HCT116 (cell line): ENCODE measurements around the gene NSRP1. TPM values are rescaled to one million over a fixed set of nuclear protein-coding genes. Genes with fewer than 3 reads are reported as not detected.
"Not testable (repeated sequence)": the region's sequence is repeated elsewhere in the genome, so short reads cannot be mapped to it uniquely, and the experiment has no call there.

Source experiments
- ATAC-seq: fragments of 200-7000 bp; cut with Tn5 transposase; 2 replicates; pipeline ENCODE4 v1.9.1; 2020; ENCODE audit warnings: mild to moderate bottlenecking, moderate library complexity
- BruUV-seq: library from RNA; stranded (reverse); fragments of 400-500 nt; replicated peaks from 2 replicates; lab custom pipeline; 2021; lab: Mats Ljungman, UMichigan
- CTCF ChIA-PET: fragments of 300-600 bp; sonication (Branson Sonifier 250); formaldehyde crosslinking; loops from one replicate; lab custom pipeline; 2021; ENCODE audit warnings: antibody characterized with exemption; lab: Charles Lee
- POLR2A ChIA-PET: fragments of 300-600, 350-600 bp; sonication (Branson Sonifier 250); formaldehyde crosslinking; loops from one replicate; lab custom pipeline; 2021; ENCODE audit warnings: antibody characterized with exemption; lab: Charles Lee
- RAD21 ChIA-PET, 2 experiments: fragments of 300-600 bp; sonication (Branson Sonifier 250); formaldehyde crosslinking; loops; one replicate each; lab custom pipeline; 2023; ENCODE audit warnings: low total read pairs in 2 of 2; ENCODE audit not compliant: uncharacterized antibody in 2 of 2, unreplicated experiment in 2 of 2, low non-redundant PET in 1 of 2; lab: Charles Lee
- DNase-seq: peaks from one replicate; pipeline ENCODE4 v3.0.0-alpha.2; 2010; ENCODE audit warnings: low read depth, low spot score
- H2AFZ ChIP-seq: fragments of 200-600 bp; shearing (Covaris generic), sonication (generic); 2 replicates; pipeline ENCODE4 v1.6.1; 2017; ENCODE audit warnings: low read depth, mixed run types, mixed read lengths, antibody characterized with exemption, low read length; ENCODE audit not compliant: poor library complexity, severe bottlenecking
- H3K27ac ChIP-seq: 2 replicates; pipeline ENCODE4 v1.5.1; 2012; ENCODE audit warnings: low read depth, low read length
- H3K27me3 ChIP-seq: fragments of 200-600 bp; sonication (generic); 2 replicates; pipeline ENCODE4 v1.6.1; 2016; ENCODE audit warnings: mixed run types, low read length, mixed read lengths; ENCODE audit not compliant: insufficient read depth
- H3K36me3 ChIP-seq, 2 experiments: fragments of 200-500 bp in 1 of 2; fragments of 200-600 bp in 1 of 2; sonication (Bioruptor generic) in 1 of 2; sonication (generic) in 1 of 2; 2 replicates each; pipeline versions ENCODE4 v1.5.1 to v1.6.1; 2014 to 2016; ENCODE audit warnings: low read length in 2 of 2, inconsistent platforms in 1 of 2, mixed read lengths in 1 of 2, mixed run types in 1 of 2; ENCODE audit not compliant: insufficient read depth in 2 of 2, control insufficient read depth in 1 of 2
- H3K4me1 ChIP-seq, 2 experiments: fragments of 200-600 bp in 1 of 2; sonication (generic) in 1 of 2; 2 replicates each; pipeline versions ENCODE4 v1.5.1 to v1.6.1; 2012 to 2017; ENCODE audit warnings: low read length in 2 of 2, inconsistent platforms in 1 of 2, mild to moderate bottlenecking in 1 of 2, mixed read lengths in 1 of 2, mixed run types in 1 of 2, moderate library complexity in 1 of 2; ENCODE audit not compliant: insufficient read depth in 2 of 2, control insufficient read depth in 1 of 2
- H3K4me2 ChIP-seq: fragments of 200-600 bp; sonication (generic); 2 replicates; pipeline ENCODE4 v1.6.1; 2017; ENCODE audit warnings: mixed run types, low read length, mixed read lengths
- H3K4me3 ChIP-seq, 2 experiments: fragments of 200-600 bp in 1 of 2; sonication (generic) in 1 of 2; replicated peaks in 1 of 2; 2 replicates each; pipeline ENCODE4 v1.5.1; 2011 to 2016; ENCODE audit warnings: low read length in 2 of 2, control low read depth in 1 of 2, low read depth in 1 of 2, mild to moderate bottlenecking in 1 of 2, mixed read lengths in 1 of 2, mixed run types in 1 of 2
- H3K79me2 ChIP-seq: fragments of 200-600 bp; sonication (generic); 2 replicates; pipeline ENCODE4 v1.6.1; 2017; ENCODE audit warnings: mild to moderate bottlenecking, mixed run types, low read length, moderate library complexity, mixed read lengths; ENCODE audit not compliant: insufficient read depth
- H3K9ac ChIP-seq: fragments of 200-600 bp; sonication (generic); 2 replicates; pipeline ENCODE4 v1.6.1; 2016; ENCODE audit warnings: low read length, mixed read lengths
- H3K9me2 ChIP-seq: fragments of 200-600 bp; sonication (generic), shearing (Covaris generic); 2 replicates; pipeline ENCODE4 v1.6.1; 2017; ENCODE audit warnings: mixed run types, mild to moderate bottlenecking, moderate library complexity; ENCODE audit not compliant: insufficient read depth
- H3K9me3 ChIP-seq, 2 experiments: fragments of 200-500 bp in 1 of 2; fragments of 200-600 bp in 1 of 2; sonication (Bioruptor generic) in 1 of 2; sonication (generic) in 1 of 2; 2 replicates each; pipeline ENCODE4 v1.6.1; 2014 to 2017; ENCODE audit warnings: low read length in 2 of 2, mixed read lengths in 2 of 2, inconsistent platforms in 1 of 2, low read depth in 1 of 2, mild to moderate bottlenecking in 1 of 2, mixed run types in 1 of 2, moderate library complexity in 1 of 2; ENCODE audit not compliant: control insufficient read depth in 1 of 2, insufficient read depth in 1 of 2
- H4K20me1 ChIP-seq: fragments of 200-600 bp; sonication (generic), shearing (Covaris generic); 2 replicates; pipeline ENCODE4 v1.6.1; 2017; ENCODE audit warnings: mixed run types, mild to moderate bottlenecking, moderate library complexity; ENCODE audit not compliant: insufficient read depth
- ATF3 ChIP-seq: IDR thresholded peaks from 2 replicates; pipeline ENCODE4 v1.6.1; 2012
- CBX3 ChIP-seq: IDR thresholded peaks from 2 replicates; pipeline ENCODE4 v1.6.1; 2012; ENCODE audit warnings: low read depth
- EGR1 ChIP-seq: IDR thresholded peaks from 2 replicates; pipeline ENCODE4 v1.6.1; 2012; ENCODE audit warnings: low read depth
- EZH2 ChIP-seq: fragments of 200-600 bp; sonication (generic); IDR thresholded peaks from 2 replicates; pipeline ENCODE4 v1.6.1; 2017; ENCODE audit warnings: antibody characterized with exemption, mixed run types
- FOSL1 ChIP-seq: IDR thresholded peaks from 2 replicates; pipeline ENCODE4 v1.6.1; 2012; ENCODE audit warnings: low read depth
- JUND ChIP-seq: IDR thresholded peaks from 2 replicates; pipeline ENCODE4 v1.6.1; 2012
- RAD21 ChIP-seq: IDR thresholded peaks from 2 replicates; pipeline ENCODE4 v1.6.1; 2012; ENCODE audit warnings: low read depth, mild to moderate bottlenecking
- SP1 ChIP-seq: IDR thresholded peaks from 2 replicates; pipeline ENCODE4 v1.6.1; 2012; ENCODE audit warnings: low read depth
- SRF ChIP-seq: IDR thresholded peaks from 2 replicates; pipeline ENCODE4 v1.6.1; 2012; ENCODE audit warnings: low read depth
- TCF7L2 ChIP-seq: IDR thresholded peaks from 2 replicates; pipeline ENCODE4 v1.7.0; 2011; ENCODE audit warnings: borderline replicate concordance, inconsistent platforms; ENCODE audit not compliant: insufficient read depth, insufficient read length; ENCODE audit errors: extremely low read depth
- YY1 ChIP-seq: IDR thresholded peaks from 2 replicates; pipeline ENCODE4 v1.6.1; 2011; ENCODE audit warnings: low read length, low read depth, moderate library complexity, mild to moderate bottlenecking; ENCODE audit not compliant: insufficient replicate concordance; ENCODE audit errors: extremely low read depth
- ZFX ChIP-seq: fragments of 450-650 bp; IDR thresholded peaks from 2 replicates; pipeline ENCODE4 v1.6.1; 2017
- intact Hi-C: fragments of 100-400 bp; cut with micrococcal nuclease; formaldehyde crosslinking; loops from 2 replicates; pipeline ENCODE4 v1.10.0; 2022
- total RNA-seq: library from RNA; stranded (reverse); gene quantifications from one replicate; pipeline ENCODE4 v1.2.1, GENCODE V29; 2021; ENCODE audit not compliant: unreplicated experiment
- TF ChIP-seq, protein P1 (sequence below): IDR thresholded peaks from 2 replicates; pipeline ENCODE4 v1.6.1; 2012

NSRP1 gene
- total RNA-seq, 1 experiment from 2014 or later, result 24.9 TPM

- intact Hi-C loops, result no loop called here
- Histone ChIP-seq H3K4me2 (no peak overlapping the region), H3K9me3 (no peaks in the 10 kb centered on the region), H3K36me3 (no peaks in the 10 kb centered on the region), H4K20me1 (no peaks in the 10 kb centered on the region), H2AFZ (no peak overlapping the region), H3K9me2 (no peaks in the 10 kb centered on the region), H3K27ac (no peak overlapping the region), H3K27me3 (no peaks in the 10 kb centered on the region), H3K4me1 (no peaks in the 10 kb centered on the region)
- RAD21 ChIA-PET, result no interaction called here
- DNase-seq, result no peak
- no peak for ATAC-seq
- CTCF ChIA-PET, result no interaction called here
- POLR2A ChIA-PET, result no interaction called here
- no TSS peak for BruUV-seq
- no peak for TF ChIP-seq FOSL1
- TF ChIP-seq SRF, result no peak
- no peak for TF ChIP-seq CBX3
- no peak for TF ChIP-seq EZH2
- no peak for TF ChIP-seq JUND
- TF ChIP-seq, protein P1, sequence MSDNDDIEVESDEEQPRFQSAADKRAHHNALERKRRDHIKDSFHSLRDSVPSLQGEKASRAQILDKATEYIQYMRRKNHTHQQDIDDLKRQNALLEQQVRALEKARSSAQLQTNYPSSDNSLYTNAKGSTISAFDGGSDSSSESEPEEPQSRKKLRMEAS, result no peak
- no peak for TF ChIP-seq YY1
- no peak for TF ChIP-seq ATF3
- no peak for TF ChIP-seq TCF7L2
- TF ChIP-seq SP1, result no peak
- no peak for TF ChIP-seq RAD21
- TF ChIP-seq EGR1, result no peak
- TF ChIP-seq ZFX, result no peak
- TF ChIP-seq, all 23 proteins: peak for 0
- no peaks in the 10 kb centered on the region for H3K79me2 ChIP-seq
- H3K9ac ChIP-seq, result no peak overlapping the region
- H3K4me3 ChIP-seq, result no peak overlapping the region
These were observed 83.5 kb downstream of the NSRP1 start for GRCh38 chr17:30200106-30200505.

- H3K9me3 ChIP-seq, POLR2A ChIA-PET, H3K9me2 ChIP-seq, RAD21 ChIA-PET, H4K20me1 ChIP-seq, H3K4me2 ChIP-seq, H3K4me3 ChIP-seq, H3K27me3 ChIP-seq, intact Hi-C loops, DNase-seq, H3K9ac ChIP-seq, ATAC-seq, H3K27ac ChIP-seq, H3K79me2 ChIP-seq, H3K4me1 ChIP-seq, H2AFZ ChIP-seq, BruUV-seq, H3K36me3 ChIP-seq: not testable (repeated sequence)
- CTCF ChIA-PET, result interaction anchor here (0.6 kb wide), 1 partner anchor 129 kb away, joined by 3 read pairs; no protein-coding TSS in a partner anchor
These were observed 84.0 kb downstream of the NSRP1 start for GRCh38 chr17:30200656-30201055.
